ENCODE results near the gene OXSM.

Gene OXSM

GRCh38 chr3:25812644-25813043, 22.8 kb downstream of the OXSM start:
- no peak for DNase-seq

GRCh38 chr3:25817107-25817506, 27.2 kb downstream of the OXSM start:
- no peak for DNase-seq

GRCh38 chr3:25817638-25818037, 27.7 kb downstream of the OXSM start:
- no peak for DNase-seq

GRCh38 chr3:25818335-25818734, 28.4 kb downstream of the OXSM start:
- no peak for DNase-seq

- DNase-seq = no peak
Observed at GRCh38 chr3:25820366-25820765, 30.5 kb downstream of the OXSM start.

GRCh38 chr3:25820816-25821486, 31.1 kb downstream of the OXSM start:
- DNase-seq = no peak

GRCh38 chr3:25821746-25822573, 32.1 kb downstream of the OXSM start:
- DNase-seq = no peak

GRCh38 chr3:25823314-25823713, 33.4 kb downstream of the OXSM start:
- DNase-seq = no peak

GRCh38 chr3:25826510-25826909, 36.6 kb downstream of the OXSM start:
- DNase-seq = no peak

- peak; percentile 19 for DNase-seq
Observed at GRCh38 chr3:25830373-25831280, 40.7 kb downstream of the OXSM start.

GRCh38 chr3:25831578-25831977, 41.7 kb downstream of the OXSM start:
- no peak for DNase-seq

- no peak for DNase-seq
Observed at GRCh38 chr3:25834346-25834745, 44.5 kb downstream of the OXSM start.

- DNase-seq = no peak
Observed at GRCh38 chr3:25836579-25836978, 46.7 kb downstream of the OXSM start.

GRCh38 chr3:25837038-25837437, 47.1 kb downstream of the OXSM start:
- no peak for DNase-seq

GRCh38 chr3:25840099-25840498, 50.2 kb downstream of the OXSM start:
- no peak for DNase-seq

GRCh38 chr3:25843332-25843731, 53.4 kb downstream of the OXSM start:
- no peak for DNase-seq

All from NCI-H748 treated with DMSO at 0.1 percent for 48 hours (cell line).